Naive thymus-derived CD8-positive, alpha-beta T cell (primary cell): ENCODE results near the gene WDR1. TPM values are rescaled to one million over a fixed set of nuclear protein-coding genes. Genes with fewer than 3 reads are reported as not detected.
A peak's percentile ranks its signal among the peaks of the same experiment; 100 is the strongest.

Experiments used
- ATAC-seq, 2 donors: fragments of 150-1000 bp; cut with Tn5 transposase in 1 of 2; sonication (Bioruptor Pico), chemical (Tn5 transposase) in 1 of 2; 1 replicate in 1 of 2; 2 replicates in 1 of 2; pipeline ENCODE4 v1.10.0; 2021; ENCODE audit warnings: mild to moderate bottlenecking in 2 of 2, moderate library complexity in 2 of 2
- POLR2A ChIA-PET: fragments of 350-600 bp; sonication (Branson Sonifier 250); formaldehyde crosslinking; loops from one replicate; lab custom pipeline; 2021; ENCODE audit warnings: antibody characterized with exemption; lab: Charles Lee
- DNase-seq, 10 donors: peaks; one replicate each; pipeline versions ENCODE4 v3.0.0 to v3.0.0-alpha.2; 2020 to 2022
- H3K27ac Mint-ChIP-seq, 10 donors: one replicate each; pipeline ENCODE4 v1.8.0; 2020 to 2022; ENCODE audit warnings: mild to moderate bottlenecking in 10 of 10, mixed read lengths in 10 of 10, moderate library complexity in 4 of 10, inconsistent platforms in 1 of 10
- H3K27me3 Mint-ChIP-seq, 5 donors: one replicate each; pipeline ENCODE4 v1.8.0; 2021 to 2022; ENCODE audit warnings: mixed read lengths in 5 of 5
- H3K36me3 Mint-ChIP-seq, 3 donors: one replicate each; pipeline ENCODE4 v1.8.0; 2020 to 2022; ENCODE audit warnings: mixed read lengths in 3 of 3, mild to moderate bottlenecking in 2 of 3, inconsistent platforms in 1 of 3
- H3K4me1 Mint-ChIP-seq, 4 donors: one replicate each; pipeline ENCODE4 v1.8.0; 2021 to 2022; ENCODE audit warnings: mixed read lengths in 4 of 4
- H3K4me3 Mint-ChIP-seq, 10 donors: one replicate each; pipeline ENCODE4 v1.8.0; 2020 to 2022; ENCODE audit warnings: mild to moderate bottlenecking in 10 of 10, mixed read lengths in 10 of 10, moderate library complexity in 6 of 10, inconsistent platforms in 1 of 10
- H3K9me3 Mint-ChIP-seq, 9 donors: one replicate each; pipeline ENCODE4 v1.8.0; 2020 to 2022; ENCODE audit warnings: mixed read lengths in 9 of 9, mild to moderate bottlenecking in 3 of 9, inconsistent platforms in 1 of 9, moderate library complexity in 1 of 9
- polyA plus RNA-seq, 3 donors: library from polyadenylated mRNA; unstranded; fragments of 300-500 nt; fragmentation: Illumina TruSeq; gene quantifications; one replicate each; pipeline ENCODE4 v1.2.3, GENCODE V29; 2021
- total RNA-seq, 8 experiments: library from RNA in 2 of 8; stranded (reverse) in 2 of 8; gene quantifications; one replicate each; pipeline ENCODE4 v1.2.3 and lab custom pipeline; 2021 to 2026

The WDR1 gene
- total and polyA plus RNA-seq, 5 experiments from 2014 or later, result 295 to 378 (median 304) TPM

- POLR2A ChIA-PET, result no interaction called here
- Mint-ChIP-seq H3K4me1 (peaks cover 3 to 18% (median 7%) of the 10 kb centered on the region in 4 donors), H3K27me3 (no peaks in the 10 kb centered on the region), H3K9me3 (peaks cover 0 to 4% (median 0%) of the 10 kb centered on the region in 9 donors), H3K36me3 (peaks cover 10 to 27% (median 11%) of the 10 kb centered on the region in 3 donors), H3K27ac (peak overlapping the region in 3 of 10 donors; percentile 3 to 60 (median 33)), H3K4me3 (no peak overlapping the region)
- DNase-seq, result no peak
- no peak for ATAC-seq
Observed at GRCh38 chr4:10053635-10054453, 62.8 kb downstream of the WDR1 start.

GRCh38 chr4:10051517-10052135 is 65.0 kb downstream of the WDR1 start:
- H3K9me3 Mint-ChIP-seq, result no peaks in the 10 kb centered on the region
- peak overlapping the region in 3 of 10 donors; percentile 11 to 71 (median 62) for H3K27ac Mint-ChIP-seq
- POLR2A ChIA-PET, result no interaction called here
- peaks cover 5 to 15% (median 12%) of the 10 kb centered on the region in 3 donors for H3K36me3 Mint-ChIP-seq
- H3K4me3 Mint-ChIP-seq, result no peak overlapping the region
- ATAC-seq (no peak), DNase-seq (no peak)
- H3K27me3 Mint-ChIP-seq, result no peaks in the 10 kb centered on the region
- H3K4me1 Mint-ChIP-seq, result peaks cover 14 to 28% (median 17%) of the 10 kb centered on the region in 4 donors

GRCh38 chr4:10050721-10051120 is 65.9 kb downstream of the WDR1 start:
- POLR2A ChIA-PET, result no interaction called here
- Mint-ChIP-seq H3K9me3 (no peaks in the 10 kb centered on the region), H3K4me3 (no peak overlapping the region), H3K4me1 (peaks cover 12 to 29% (median 16%) of the 10 kb centered on the region in 4 donors), H3K36me3 (peaks cover 4 to 12% (median 5%) of the 10 kb centered on the region in 3 donors), H3K27ac (peak overlapping the region in 2 of 10 donors; percentile 20 to 41), H3K27me3 (no peaks in the 10 kb centered on the region)
- no peak for DNase-seq
- no peak for ATAC-seq

GRCh38 chr4:10050261-10050661 is 66.3 kb downstream of the WDR1 start:
- H3K9me3 Mint-ChIP-seq, result no peaks in the 10 kb centered on the region
- no peak for DNase-seq
- ATAC-seq, result no peak
- peaks cover 2 to 11% (median 5%) of the 10 kb centered on the region in 3 donors for H3K36me3 Mint-ChIP-seq
- no peaks in the 10 kb centered on the region for H3K27me3 Mint-ChIP-seq
- no peak overlapping the region for H3K27ac Mint-ChIP-seq
- no peak overlapping the region for H3K4me3 Mint-ChIP-seq
- POLR2A ChIA-PET, result no interaction called here
- H3K4me1 Mint-ChIP-seq, result peaks cover 11 to 29% (median 17%) of the 10 kb centered on the region in 4 donors

GRCh38 chr4:10048941-10049697 is 67.5 kb downstream of the WDR1 start:
- ATAC-seq, result no peak
- no peaks in the 10 kb centered on the region for H3K27me3 Mint-ChIP-seq
- peak overlapping the region in 2 of 10 donors; percentile 1 to 76 for H3K27ac Mint-ChIP-seq
- no peak for DNase-seq
- POLR2A ChIA-PET, result no interaction called here
- no peak overlapping the region for H3K4me3 Mint-ChIP-seq
- peaks cover 11 to 28% (median 19%) of the 10 kb centered on the region in 4 donors for H3K4me1 Mint-ChIP-seq
- peaks cover 0 to 4% (median 0%) of the 10 kb centered on the region in 9 donors for H3K9me3 Mint-ChIP-seq
- peaks cover 2 to 15% (median 7%) of the 10 kb centered on the region in 3 donors for H3K36me3 Mint-ChIP-seq

- Mint-ChIP-seq H3K4me1 (peaks cover 11 to 23% (median 19%) of the 10 kb centered on the region in 4 donors), H3K36me3 (peaks cover 5 to 17% (median 12%) of the 10 kb centered on the region in 3 donors), H3K4me3 (no peak overlapping the region), H3K27ac (peak overlapping the region in 2 of 10 donors; percentile 12 to 60), H3K27me3 (no peaks in the 10 kb centered on the region), H3K9me3 (peaks cover 0 to 8% (median 4%) of the 10 kb centered on the region in 9 donors)
- POLR2A ChIA-PET, result no interaction called here
- ATAC-seq (no peak), DNase-seq (no peak)
Observed at GRCh38 chr4:10047967-10048366, 68.6 kb downstream of the WDR1 start.

- H3K9me3 Mint-ChIP-seq, result peaks cover 2 to 18% (median 14%) of the 10 kb centered on the region in 9 donors
- POLR2A ChIA-PET, result no interaction called here
- H3K27ac Mint-ChIP-seq, result no peak overlapping the region
- no peak overlapping the region for H3K4me3 Mint-ChIP-seq
- ATAC-seq (no peak), DNase-seq (no peak)
- H3K36me3 Mint-ChIP-seq, result peaks cover 15 to 26% (median 25%) of the 10 kb centered on the region in 3 donors
- H3K27me3 Mint-ChIP-seq, result no peaks in the 10 kb centered on the region
- H3K4me1 Mint-ChIP-seq, result peaks cover 7 to 20% (median 16%) of the 10 kb centered on the region in 4 donors
Observed at GRCh38 chr4:10046471-10046870, 70.1 kb downstream of the WDR1 start.

- H3K9me3 Mint-ChIP-seq, result peaks cover 2 to 18% (median 14%) of the 10 kb centered on the region in 9 donors
- H3K27ac Mint-ChIP-seq, result no peak overlapping the region
- POLR2A ChIA-PET, result no interaction called here
- ATAC-seq, result no peak
- no peaks in the 10 kb centered on the region for H3K27me3 Mint-ChIP-seq
- H3K4me1 Mint-ChIP-seq, result peaks cover 7 to 20% (median 16%) of the 10 kb centered on the region in 4 donors
- no peak for DNase-seq
- H3K36me3 Mint-ChIP-seq, result peaks cover 21 to 33% (median 25%) of the 10 kb centered on the region in 3 donors
- no peak overlapping the region for H3K4me3 Mint-ChIP-seq
Observed at GRCh38 chr4:10045481-10045880, 71.1 kb downstream of the WDR1 start.

- Mint-ChIP-seq H3K36me3 (peaks cover 32 to 42% (median 34%) of the 10 kb centered on the region in 3 donors), H3K4me3 (no peak overlapping the region), H3K27ac (peak overlapping the region in 1 of 10 donors; percentile 13), H3K27me3 (no peaks in the 10 kb centered on the region), H3K9me3 (peaks cover 2 to 18% (median 14%) of the 10 kb centered on the region in 9 donors), H3K4me1 (peaks cover 0 to 6% (median 1%) of the 10 kb centered on the region in 4 donors)
- no peak for DNase-seq
- ATAC-seq, result no peak
- POLR2A ChIA-PET, result no interaction called here
Observed at GRCh38 chr4:10041036-10041435, 75.6 kb downstream of the WDR1 start.

GRCh38 chr4:10040049-10040892 is 76.3 kb downstream of the WDR1 start:
- Mint-ChIP-seq H3K27me3 (no peaks in the 10 kb centered on the region), H3K4me1 (peaks cover 0 to 4% (median 1%) of the 10 kb centered on the region in 4 donors), H3K4me3 (no peak overlapping the region), H3K9me3 (peaks cover 2 to 18% (median 14%) of the 10 kb centered on the region in 9 donors), H3K36me3 (peaks cover 32 to 42% (median 38%) of the 10 kb centered on the region in 3 donors), H3K27ac (no peak overlapping the region)
- POLR2A ChIA-PET, result no interaction called here
- DNase-seq (no peak), ATAC-seq (no peak)

GRCh38 chr4:10036807-10037342 is 79.7 kb downstream of the WDR1 start:
- POLR2A ChIA-PET, result no interaction called here
- Mint-ChIP-seq H3K27me3 (peaks cover 0 to 11% (median 6%) of the 10 kb centered on the region in 5 donors), H3K4me3 (no peak overlapping the region)

More at GRCh38 chr4:10036807-10037342, 79.7 kb downstream of the WDR1 start:
- ATAC-seq, result no peak
- Mint-ChIP-seq H3K36me3 (peaks cover 18 to 24% (median 24%) of the 10 kb centered on the region in 3 donors), H3K4me1 (peaks cover 2 to 9% (median 8%) of the 10 kb centered on the region in 4 donors), H3K27ac (no peak overlapping the region), H3K9me3 (peaks cover 0 to 3% (median 0%) of the 10 kb centered on the region in 9 donors)
- DNase-seq, result no peak
